ENCODE measurements around the gene PKD1.

GRCh38 chr16:2143878-2144485 lies 8.3 kb upstream of the PKD1 start:
- TF ChIP-seq ZNF274 (IDR thresholded peaks at IDR 0.05; ENCODE audit: low read depth, low read length) (no peak), YY1 (IDR thresholded peaks at IDR 0.05; ENCODE audit: insufficient read depth, insufficient read length) (no peak)
